AG04450 (cell line): ENCODE results near the gene THBS4. TPM values are rescaled to one million over a fixed set of nuclear protein-coding genes. Genes with fewer than 3 reads are reported as not detected.

Source experiments
- CTCF ChIA-PET: fragments of 300-600, 350-600 bp; formaldehyde crosslinking; extraction: SDS; loops from one replicate; lab custom pipeline; 2022; ENCODE audit warnings: antibody characterized with exemption, inconsistent platforms; lab: Charles Lee
- POLR2A ChIA-PET: fragments of 350-600 bp; formaldehyde crosslinking; extraction: SDS; loops from one replicate; lab custom pipeline; 2021; ENCODE audit warnings: antibody characterized with exemption, inconsistent platforms; lab: Yijun Ruan, JAX
- DNase-seq: peaks from one replicate; pipeline ENCODE4 v3.0.0-alpha.2; 2011; ENCODE audit warnings: low read depth, low spot score
- H3K27ac ChIP-seq: one replicate; pipeline ENCODE4 v1.5.1; 2012; ENCODE audit warnings: low read depth, low read length, control low read depth
- H3K27me3 ChIP-seq: one replicate; pipeline ENCODE4 v1.6.0; 2012; ENCODE audit warnings: low read length; ENCODE audit not compliant: control insufficient read depth, insufficient read depth
- H3K4me3 ChIP-seq: 2 replicates; pipeline ENCODE4 v1.5.1; 2011; ENCODE audit warnings: mild to moderate bottlenecking, low read depth, low read length, control low read depth
- H3K9me3 ChIP-seq: 2 replicates; pipeline ENCODE4 v1.5.1; 2012; ENCODE audit warnings: low read length; ENCODE audit not compliant: control insufficient read depth, insufficient read depth
- CTCF ChIP-seq: IDR thresholded peaks from 2 replicates; pipeline ENCODE4 v1.5.1; 2011; ENCODE audit warnings: low read depth, low read length, control low read depth, inconsistent platforms
- polyA plus RNA-seq: library from polyadenylated mRNA; depleted of rRNA; stranded (reverse); fragments of >200 nt; gene quantifications from 2 replicates; pipeline ENCODE4 v1.2.3, GENCODE V29; 2011

THBS4 gene
- polyA plus RNA-seq, 1 experiment, result 0.94 TPM

GRCh38 chr5:80035839-80036238 lies 691 bp downstream of the THBS4 start:
- no peak overlapping the region for H3K4me3 ChIP-seq
- TF ChIP-seq CTCF, result no peak
- no peak overlapping the region for H3K27ac ChIP-seq
- DNase-seq, result no peak
- peaks cover 45% of the 10 kb centered on the region for H3K27me3 ChIP-seq
- CTCF ChIA-PET, result interaction anchor here (2.0 kb wide), 1 partner anchor 48 kb away, joined by 7 read pairs; no protein-coding TSS in a partner anchor
- H3K9me3 ChIP-seq, result no peaks in the 10 kb centered on the region
- POLR2A ChIA-PET, result no interaction called here

GRCh38 chr5:80036615-80037014 lies 1.5 kb downstream of the THBS4 start:
- POLR2A ChIA-PET, result no interaction called here
- TF ChIP-seq CTCF, result no peak
- peaks cover 45% of the 10 kb centered on the region for H3K27me3 ChIP-seq
- H3K27ac ChIP-seq, result no peak overlapping the region
- CTCF ChIA-PET, result interaction anchor here (0.9 to 2.0 kb wide), 2 partner anchors 47 to 271 kb away, joined by 5 to 7 read pairs; no protein-coding TSS in a partner anchor
- H3K4me3 ChIP-seq, result no peak overlapping the region
- DNase-seq, result no peak
- H3K9me3 ChIP-seq, result no peaks in the 10 kb centered on the region

GRCh38 chr5:80037366-80037765 lies 2.2 kb downstream of the THBS4 start:
- peaks cover 45% of the 10 kb centered on the region for H3K27me3 ChIP-seq
- no peak for DNase-seq
- no peak for TF ChIP-seq CTCF
- CTCF ChIA-PET, result interaction anchor here (0.9 to 2.0 kb wide), 2 partner anchors 46 to 270 kb away, joined by 5 to 7 read pairs; no protein-coding TSS in a partner anchor
- no peak overlapping the region for H3K27ac ChIP-seq
- no peak overlapping the region for H3K4me3 ChIP-seq
- POLR2A ChIA-PET, result no interaction called here
- no peaks in the 10 kb centered on the region for H3K9me3 ChIP-seq

- Histone ChIP-seq H3K4me3 (no peak overlapping the region), H3K27me3 (peaks cover 39% of the 10 kb centered on the region), H3K9me3 (no peaks in the 10 kb centered on the region), H3K27ac (no peak overlapping the region)
- no peak for TF ChIP-seq CTCF
- POLR2A ChIA-PET, result no interaction called here
- DNase-seq, result no peak
- CTCF ChIA-PET, result interaction anchor here (0.7 kb wide), 1 partner anchor 41 kb away, joined by 3 read pairs; no protein-coding TSS in a partner anchor
Measured at GRCh38 chr5:80039650-80040049, 4.5 kb downstream of the THBS4 start.

GRCh38 chr5:80041527-80041926 lies 6.4 kb downstream of the THBS4 start:
- ChIA-PET POLR2A (no interaction called here), CTCF (no interaction called here)
- no peak for TF ChIP-seq CTCF

More at GRCh38 chr5:80041527-80041926, 6.4 kb downstream of the THBS4 start:
- Histone ChIP-seq H3K4me3 (no peak overlapping the region), H3K9me3 (no peaks in the 10 kb centered on the region), H3K27me3 (peaks cover 26% of the 10 kb centered on the region), H3K27ac (no peak overlapping the region)
- no peak for DNase-seq
